ENCODE data around the gene TSC22D2. TPM values are rescaled to one million over a fixed set of nuclear protein-coding genes. Genes with fewer than 3 reads are reported as not detected.

Gene TSC22D2
- total RNA-seq, 1 experiment from 2014 or later, result 49.7 TPM

DNA sequence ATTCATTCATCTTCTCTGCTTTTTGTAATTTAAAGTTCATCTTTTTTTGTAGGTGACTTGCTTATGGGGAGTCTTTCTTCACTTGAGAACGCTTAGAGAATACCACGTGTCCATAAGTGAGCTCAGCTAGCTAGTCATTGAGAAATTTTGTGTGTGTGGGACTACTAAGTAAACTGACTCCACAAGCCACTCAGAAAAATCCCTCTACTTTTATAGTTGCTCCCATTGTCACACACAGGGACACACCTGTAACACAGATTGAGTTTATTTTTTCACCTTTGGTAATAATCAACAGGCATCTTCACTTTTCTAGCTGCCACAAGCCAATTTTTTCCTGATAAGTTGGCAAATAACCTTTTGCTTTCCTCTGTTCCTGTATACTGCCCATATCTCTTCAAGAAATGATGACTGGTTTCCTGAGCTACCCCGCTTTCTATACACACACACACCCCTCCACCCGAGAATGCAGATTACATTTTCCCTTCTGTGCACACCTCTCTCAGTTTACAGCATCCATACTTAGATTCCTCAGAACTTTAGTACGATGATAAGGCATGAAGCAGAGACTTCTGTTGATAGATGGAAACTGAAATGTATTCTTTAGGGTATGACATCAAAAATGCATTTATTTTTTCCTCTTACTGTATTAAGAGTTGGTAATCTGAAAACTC, 4.6 kb downstream of the TSC22D2 start:
- H3K36me3 Mint-ChIP-seq (ENCODE audit: insufficient read depth, unreplicated experiment), result peaks cover 77% of the 10 kb centered on the region
- peak overlapping the region; percentile 55 for H3K27ac Mint-ChIP-seq (ENCODE audit: unreplicated experiment)
- H3K4me1 Mint-ChIP-seq (ENCODE audit: low read depth, unreplicated experiment), result peaks cover 37% of the 10 kb centered on the region
- DNase-seq, result peak; percentile 13
- CTCF ChIA-PET, result interaction anchor here (0.7 to 1.4 kb wide), 6 partner anchors 19 to 169 kb away, joined by 3 to 7 read pairs (median 4); no protein-coding TSS in a partner anchor
- TF ChIP-seq, protein P1, sequence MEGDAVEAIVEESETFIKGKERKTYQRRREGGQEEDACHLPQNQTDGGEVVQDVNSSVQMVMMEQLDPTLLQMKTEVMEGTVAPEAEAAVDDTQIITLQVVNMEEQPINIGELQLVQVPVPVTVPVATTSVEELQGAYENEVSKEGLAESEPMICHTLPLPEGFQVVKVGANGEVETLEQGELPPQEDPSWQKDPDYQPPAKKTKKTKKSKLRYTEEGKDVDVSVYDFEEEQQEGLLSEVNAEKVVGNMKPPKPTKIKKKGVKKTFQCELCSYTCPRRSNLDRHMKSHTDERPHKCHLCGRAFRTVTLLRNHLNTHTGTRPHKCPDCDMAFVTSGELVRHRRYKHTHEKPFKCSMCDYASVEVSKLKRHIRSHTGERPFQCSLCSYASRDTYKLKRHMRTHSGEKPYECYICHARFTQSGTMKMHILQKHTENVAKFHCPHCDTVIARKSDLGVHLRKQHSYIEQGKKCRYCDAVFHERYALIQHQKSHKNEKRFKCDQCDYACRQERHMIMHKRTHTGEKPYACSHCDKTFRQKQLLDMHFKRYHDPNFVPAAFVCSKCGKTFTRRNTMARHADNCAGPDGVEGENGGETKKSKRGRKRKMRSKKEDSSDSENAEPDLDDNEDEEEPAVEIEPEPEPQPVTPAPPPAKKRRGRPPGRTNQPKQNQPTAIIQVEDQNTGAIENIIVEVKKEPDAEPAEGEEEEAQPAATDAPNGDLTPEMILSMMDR (IDR thresholded peaks at IDR 0.05; ENCODE audit: unreplicated experiment), result no peak
- intact Hi-C loops (cut with micrococcal nuclease; ENCODE audit: unreplicated experiment), result loop anchor here (5.0 to 10.0 kb wide), 2 partner anchors 110 to 518 kb away; no protein-coding TSS in a partner anchor
- H3K9me3 Mint-ChIP-seq (ENCODE audit: low read depth, unreplicated experiment), result no peaks in the 10 kb centered on the region
- H3K27me3 Mint-ChIP-seq (ENCODE audit: unreplicated experiment), result no peaks in the 10 kb centered on the region
- H3K4me3 Mint-ChIP-seq (ENCODE audit: low read depth, unreplicated experiment), result peak overlapping the region; percentile 74
- no TSS peak for BruUV-seq (replicated peaks)

DNA sequence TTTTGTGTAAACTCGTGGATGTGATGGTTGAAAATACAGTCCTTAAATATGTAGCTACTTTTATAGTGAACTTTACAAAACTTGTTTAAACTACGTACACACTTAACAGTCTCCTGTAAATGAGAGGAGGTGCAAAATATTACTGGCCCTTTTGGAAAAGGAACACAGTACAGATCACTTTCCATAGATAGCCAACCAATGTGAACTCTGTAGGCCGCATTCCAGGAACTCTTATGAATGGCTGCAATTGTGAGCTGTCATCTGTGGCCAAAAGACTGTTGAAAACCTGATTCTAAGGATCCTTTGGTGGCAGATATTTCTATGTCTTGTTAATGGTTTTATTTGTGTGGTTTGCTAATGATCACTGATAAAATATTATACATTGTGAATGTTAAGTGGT, 6.2 kb downstream of the TSC22D2 start:
- DNase-seq, result peak; percentile 34
- intact Hi-C loops (cut with micrococcal nuclease; ENCODE audit: unreplicated experiment), result loop anchor here (1.0 to 10.0 kb wide), 4 partner anchors 23 to 519 kb away; no protein-coding TSS in a partner anchor
- H3K4me3 Mint-ChIP-seq (ENCODE audit: low read depth, unreplicated experiment), result peak overlapping the region; percentile 74
- CTCF ChIA-PET, result interaction anchor here (0.5 to 2.1 kb wide), 9 partner anchors 55 to 444 kb away, joined by 3 to 8 read pairs (median 3); no protein-coding TSS in a partner anchor
- H3K27ac Mint-ChIP-seq (ENCODE audit: unreplicated experiment), result peak overlapping the region; percentile 18
- peaks cover 53% of the 10 kb centered on the region for H3K4me1 Mint-ChIP-seq (ENCODE audit: low read depth, unreplicated experiment)
- no peaks in the 10 kb centered on the region for H3K27me3 Mint-ChIP-seq (ENCODE audit: unreplicated experiment)
- peaks cover 61% of the 10 kb centered on the region for H3K36me3 Mint-ChIP-seq (ENCODE audit: insufficient read depth, unreplicated experiment)
- H3K9me3 Mint-ChIP-seq (ENCODE audit: low read depth, unreplicated experiment), result no peaks in the 10 kb centered on the region
- BruUV-seq (replicated peaks), result no TSS peak
- TF ChIP-seq, protein P1 (IDR thresholded peaks at IDR 0.05; ENCODE audit: unreplicated experiment), result no peak

DNA sequence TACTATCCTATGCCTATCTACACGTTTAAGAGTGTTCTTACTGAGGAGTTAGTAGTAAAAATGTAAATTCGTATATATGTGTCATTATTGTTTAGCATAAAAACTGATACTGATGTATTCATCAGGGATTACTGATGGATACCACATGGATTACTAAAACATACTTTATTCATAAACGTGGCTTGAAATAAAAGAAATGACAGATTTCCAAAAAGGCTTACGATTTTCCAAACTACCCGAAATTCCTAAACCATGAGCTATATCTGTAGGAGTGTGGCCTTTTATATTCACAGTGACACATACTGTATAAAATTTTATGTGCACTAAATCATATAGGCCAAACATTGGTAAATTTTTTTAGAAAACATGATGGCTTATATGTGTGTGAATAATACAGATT, 6.9 kb downstream of the TSC22D2 start:
- intact Hi-C loops (cut with micrococcal nuclease; ENCODE audit: unreplicated experiment), result loop anchor here (1.0 to 10.0 kb wide), 4 partner anchors 22 to 520 kb away; no protein-coding TSS in a partner anchor
- Mint-ChIP-seq H3K4me3 (ENCODE audit: low read depth, unreplicated experiment) (peak overlapping the region; percentile 74), H3K36me3 (ENCODE audit: insufficient read depth, unreplicated experiment) (peaks cover 54% of the 10 kb centered on the region)

DNA sequence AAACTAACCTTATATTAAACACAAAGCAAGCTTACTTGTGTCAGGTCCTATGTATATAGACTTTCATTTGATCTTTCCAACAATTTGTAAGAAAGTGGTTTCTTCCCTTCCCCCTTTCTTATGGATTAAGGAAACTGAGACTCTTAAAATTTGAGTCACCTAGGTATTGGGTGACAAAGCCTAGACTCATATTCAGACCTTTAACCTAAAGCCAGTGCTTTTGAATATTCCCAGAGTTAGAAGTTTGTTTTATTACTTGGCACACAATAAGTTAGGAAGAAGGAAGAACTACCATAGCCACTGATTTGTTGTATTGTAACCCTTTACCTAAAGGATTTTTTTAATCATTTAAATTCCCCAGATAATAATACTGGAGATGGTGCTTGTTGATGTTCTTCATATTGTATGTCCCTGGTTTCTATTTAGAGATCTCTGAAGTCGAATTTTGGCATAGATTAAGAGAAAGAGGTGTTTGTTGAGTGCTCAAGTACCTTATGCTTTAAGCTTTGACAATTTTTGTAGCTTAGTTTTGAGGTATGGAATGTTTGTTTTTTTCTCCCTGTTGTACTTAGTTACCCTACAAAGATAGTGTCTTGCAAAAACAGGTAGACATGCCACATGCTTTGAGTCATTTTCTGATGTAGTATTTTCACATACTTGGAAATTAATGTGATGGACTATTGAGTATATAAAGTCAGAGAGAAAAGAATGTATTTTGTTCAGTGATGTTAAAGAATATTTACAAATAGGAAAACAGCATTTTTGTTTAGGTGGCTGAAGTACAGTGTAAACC, 11.2 kb downstream of the TSC22D2 start:
- Mint-ChIP-seq H3K27ac (ENCODE audit: unreplicated experiment) (peak overlapping the region; percentile 24), H3K4me3 (ENCODE audit: low read depth, unreplicated experiment) (no peak overlapping the region), H3K4me1 (ENCODE audit: low read depth, unreplicated experiment) (peaks cover 65% of the 10 kb centered on the region), H3K27me3 (ENCODE audit: unreplicated experiment) (no peaks in the 10 kb centered on the region), H3K9me3 (ENCODE audit: low read depth, unreplicated experiment) (no peaks in the 10 kb centered on the region), H3K36me3 (ENCODE audit: insufficient read depth, unreplicated experiment) (peaks cover 19% of the 10 kb centered on the region)
- intact Hi-C loops (cut with micrococcal nuclease; ENCODE audit: unreplicated experiment), result loop anchor here (10.0 kb wide), 1 partner anchor 524 kb away; no protein-coding TSS in a partner anchor
- DNase-seq, result no peak
- CTCF ChIA-PET, result interaction anchor here (1.4 kb wide), 1 partner anchor 9 kb away, joined by 7 read pairs; no protein-coding TSS in a partner anchor
- BruUV-seq (replicated peaks), result no TSS peak
- TF ChIP-seq, protein P1 (IDR thresholded peaks at IDR 0.05; ENCODE audit: unreplicated experiment), result no peak

More for the DNA sequence above, 6.9 kb downstream of the TSC22D2 start:
- peaks cover 60% of the 10 kb centered on the region for H3K4me1 Mint-ChIP-seq (ENCODE audit: low read depth, unreplicated experiment)
- TF ChIP-seq, protein P1 (IDR thresholded peaks at IDR 0.05; ENCODE audit: unreplicated experiment), result no peak
- DNase-seq, result no peak
- no peaks in the 10 kb centered on the region for H3K27me3 Mint-ChIP-seq (ENCODE audit: unreplicated experiment)
- peak overlapping the region; percentile 18 for H3K27ac Mint-ChIP-seq (ENCODE audit: unreplicated experiment)
- no peaks in the 10 kb centered on the region for H3K9me3 Mint-ChIP-seq (ENCODE audit: low read depth, unreplicated experiment)
- no TSS peak for BruUV-seq (replicated peaks)
- CTCF ChIA-PET, result interaction anchor here (0.5 to 2.1 kb wide), 9 partner anchors 55 to 445 kb away, joined by 3 to 8 read pairs (median 3); no protein-coding TSS in a partner anchor

All from Calu3 (cell line).